ENCODE data around the gene RAB31. TPM values are rescaled to one million over a fixed set of nuclear protein-coding genes. Genes with fewer than 3 reads are reported as not detected.

Gene RAB31
- total RNA-seq, 2 donors from 2014 or later, result 107 to 141 TPM

GRCh38 chr18:9905401-9905922 lies 197.4 kb downstream of the RAB31 start:
- DNase-seq (ENCODE audit: low spot score), result no peak
- intact Hi-C loops (cut with DNase I), result no loop called here

- intact Hi-C loops (cut with DNase I), result no loop called here
- no peak for DNase-seq (ENCODE audit: low spot score)
Observed at GRCh38 chr18:9906481-9906880, 198.4 kb downstream of the RAB31 start.

DNA sequence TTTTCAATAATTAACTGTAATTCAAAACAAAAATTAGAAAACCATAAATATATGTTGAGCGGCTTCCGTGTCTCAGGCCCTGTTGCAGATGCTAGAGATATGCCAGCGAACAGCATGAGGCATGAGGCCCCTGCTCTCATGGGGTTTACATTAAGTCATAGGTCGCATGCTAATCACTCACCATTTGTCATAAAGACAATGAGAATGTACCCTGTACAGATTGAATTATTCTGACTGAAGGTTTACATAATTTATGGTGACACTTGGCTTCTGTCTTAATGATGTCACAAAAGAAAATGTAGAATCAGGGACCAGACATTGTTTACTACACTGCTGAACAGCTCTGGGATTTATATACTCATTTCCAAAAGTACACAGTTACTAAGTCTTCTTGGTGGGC lies 199.8 kb downstream of the RAB31 start:
- no peak for DNase-seq (ENCODE audit: low spot score)
- intact Hi-C loops (cut with DNase I), result no loop called here

GRCh38 chr18:9910071-9910470 lies 202.0 kb downstream of the RAB31 start:
- no peak for DNase-seq (ENCODE audit: low spot score)
- intact Hi-C loops (cut with DNase I), result loop anchor here in 1 of 2 donors (10.0 kb wide), 1 partner anchor 195 kb away; no protein-coding TSS in a partner anchor

- intact Hi-C loops (cut with DNase I), result loop anchor here in 1 of 2 donors (10.0 kb wide), 1 partner anchor 196 kb away; no protein-coding TSS in a partner anchor
- DNase-seq (ENCODE audit: low spot score), result no peak
Observed at GRCh38 chr18:9910661-9911060, 202.6 kb downstream of the RAB31 start.

- no peak for DNase-seq (ENCODE audit: low spot score)
- intact Hi-C loops (cut with DNase I), result loop anchor here in 1 of 2 donors (10.0 kb wide), 1 partner anchor 196 kb away; no protein-coding TSS in a partner anchor
Observed at GRCh38 chr18:9911226-9911625, 203.1 kb downstream of the RAB31 start.

Other genes with a start within 250 kb of the RAB31 start
- gene RALBP1, start 232.8 kb upstream of the RAB31 start, total RNA-seq, result 10 to 100 TPM; 41.4 to 50.4 TPM
- gene PPP4R1, start 93.7 kb upstream of the RAB31 start, total RNA-seq, result 100 to 1,000 TPM in 1 of 2 donors, 10 to 100 TPM in 1; 84.0 to 108 TPM
- under 1 TPM; 0.19 to 0.29 TPM for gene TXNDC2, start 177.7 kb downstream of the RAB31 start, total RNA-seq
- 100 to 1,000 TPM; 172 to 203 TPM for gene VAPA, start 205.7 kb downstream of the RAB31 start, total RNA-seq

All from posterior vena cava (tissue), 2 donors.